Measurements from ENCODE around the gene AIPL1. TPM values are rescaled to one million over a fixed set of nuclear protein-coding genes. Genes with fewer than 3 reads are reported as not detected.
A peak's percentile ranks its signal among the peaks of the same experiment; 100 is the strongest.

AIPL1 gene
- total and polyA plus RNA-seq, 2 experiments from 2014 or later: 0.17 to 0.24 TPM

- no peaks in the 10 kb centered on the region for H3K79me2 ChIP-seq (replicated peaks; ENCODE audit: insufficient read depth)
- H3K9me2 ChIP-seq (ENCODE audit: insufficient read depth): no peaks in the 10 kb centered on the region
- Mint-ChIP-seq H3K9me3 (peaks cover 4% of the 10 kb centered on the region; the same call in 2 of the 3 replicates), H3K4me3 (no peak overlapping the region), H3K4me1 (peaks cover 27% of the 10 kb centered on the region), H3K27me3 (ENCODE audit: insufficient read depth, low read depth, poor library complexity) (peaks cover 5% of the 10 kb centered on the region), H3K27ac (peak overlapping the region; percentile 30; the same call in 1 of the 2 replicates), H3K36me3 (ENCODE audit: low read depth) (no peaks in the 10 kb centered on the region)
- no peaks in the 10 kb centered on the region for H3K27me3 ChIP-seq (ENCODE audit: insufficient read depth)
- no peaks in the 10 kb centered on the region for H3F3A ChIP-seq (replicated peaks; ENCODE audit: low read depth)
- DNase-seq (ENCODE audit: low spot score): peak; percentile 39
- TF ChIP-seq, protein P1, sequence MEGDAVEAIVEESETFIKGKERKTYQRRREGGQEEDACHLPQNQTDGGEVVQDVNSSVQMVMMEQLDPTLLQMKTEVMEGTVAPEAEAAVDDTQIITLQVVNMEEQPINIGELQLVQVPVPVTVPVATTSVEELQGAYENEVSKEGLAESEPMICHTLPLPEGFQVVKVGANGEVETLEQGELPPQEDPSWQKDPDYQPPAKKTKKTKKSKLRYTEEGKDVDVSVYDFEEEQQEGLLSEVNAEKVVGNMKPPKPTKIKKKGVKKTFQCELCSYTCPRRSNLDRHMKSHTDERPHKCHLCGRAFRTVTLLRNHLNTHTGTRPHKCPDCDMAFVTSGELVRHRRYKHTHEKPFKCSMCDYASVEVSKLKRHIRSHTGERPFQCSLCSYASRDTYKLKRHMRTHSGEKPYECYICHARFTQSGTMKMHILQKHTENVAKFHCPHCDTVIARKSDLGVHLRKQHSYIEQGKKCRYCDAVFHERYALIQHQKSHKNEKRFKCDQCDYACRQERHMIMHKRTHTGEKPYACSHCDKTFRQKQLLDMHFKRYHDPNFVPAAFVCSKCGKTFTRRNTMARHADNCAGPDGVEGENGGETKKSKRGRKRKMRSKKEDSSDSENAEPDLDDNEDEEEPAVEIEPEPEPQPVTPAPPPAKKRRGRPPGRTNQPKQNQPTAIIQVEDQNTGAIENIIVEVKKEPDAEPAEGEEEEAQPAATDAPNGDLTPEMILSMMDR (conservative IDR thresholded peaks at IDR 0.05; ENCODE audit: low read depth in 2 of 2): peak; percentile 30 to 33; a peak in 3 of 4 replicates
- TF ChIP-seq ZNF114 (CRISPR knock-in tag; IDR thresholded peaks at IDR 0.05) (no peak), JUNB (IDR thresholded peaks at IDR 0.05; ENCODE audit: unreplicated experiment) (no peak)
- no peaks in the 10 kb centered on the region for H4K20me1 ChIP-seq (replicated peaks; ENCODE audit: insufficient read depth)
- no peak overlapping the region for H3K4me3 ChIP-seq
- H3K4me1 ChIP-seq (ENCODE audit: insufficient read depth): peaks cover 5% of the 10 kb centered on the region; the same call in 1 of the 2 replicates
- no peaks in the 10 kb centered on the region for H3K36me3 ChIP-seq (ENCODE audit: insufficient read depth)
- H3K27ac ChIP-seq (ENCODE audit: low read depth): no peak overlapping the region
- peak; percentile 56 for ATAC-seq
- no peak overlapping the region for H2AFZ ChIP-seq
- peak overlapping the region; percentile 41; the same call in 1 of the 2 replicates for H3K4me2 ChIP-seq
These were observed 40.8 kb downstream of the AIPL1 start for GRCh38 chr17:6394055-6394606.

- H3K4me3 ChIP-seq: no peak overlapping the region
- no peak overlapping the region for H2AFZ ChIP-seq
- Mint-ChIP-seq H3K4me1 (peaks cover 27% of the 10 kb centered on the region), H3K9me3 (no peaks in the 10 kb centered on the region; the same call in 2 of the 3 replicates), H3K27ac (no peak overlapping the region), H3K4me3 (no peak overlapping the region), H3K27me3 (ENCODE audit: insufficient read depth, low read depth, poor library complexity) (peaks cover 5% of the 10 kb centered on the region), H3K36me3 (ENCODE audit: low read depth) (no peaks in the 10 kb centered on the region)
- ATAC-seq (no peak), DNase-seq (ENCODE audit: low spot score) (peak; percentile 36)
- no peaks in the 10 kb centered on the region for H4K20me1 ChIP-seq (replicated peaks; ENCODE audit: insufficient read depth)
- TF ChIP-seq EZH2phosphoT487 (IDR thresholded peaks at IDR 0.05; ENCODE audit: unreplicated experiment): no peak
- H3K4me1 ChIP-seq (ENCODE audit: insufficient read depth): peaks cover 5% of the 10 kb centered on the region; the same call in 1 of the 2 replicates
- no peak overlapping the region for H3K27ac ChIP-seq (ENCODE audit: low read depth)
- H3K9me2 ChIP-seq (ENCODE audit: insufficient read depth): no peaks in the 10 kb centered on the region
- H3F3A ChIP-seq (replicated peaks; ENCODE audit: low read depth): no peaks in the 10 kb centered on the region
- H3K4me2 ChIP-seq: peak overlapping the region; percentile 41; the same call in 1 of the 2 replicates
- H3K79me2 ChIP-seq (replicated peaks; ENCODE audit: insufficient read depth): no peaks in the 10 kb centered on the region
- no peaks in the 10 kb centered on the region for H3K36me3 ChIP-seq (ENCODE audit: insufficient read depth)
- no peaks in the 10 kb centered on the region for H3K27me3 ChIP-seq (ENCODE audit: insufficient read depth)
These were observed 41.5 kb downstream of the AIPL1 start for GRCh38 chr17:6393351-6393952.

DNA sequence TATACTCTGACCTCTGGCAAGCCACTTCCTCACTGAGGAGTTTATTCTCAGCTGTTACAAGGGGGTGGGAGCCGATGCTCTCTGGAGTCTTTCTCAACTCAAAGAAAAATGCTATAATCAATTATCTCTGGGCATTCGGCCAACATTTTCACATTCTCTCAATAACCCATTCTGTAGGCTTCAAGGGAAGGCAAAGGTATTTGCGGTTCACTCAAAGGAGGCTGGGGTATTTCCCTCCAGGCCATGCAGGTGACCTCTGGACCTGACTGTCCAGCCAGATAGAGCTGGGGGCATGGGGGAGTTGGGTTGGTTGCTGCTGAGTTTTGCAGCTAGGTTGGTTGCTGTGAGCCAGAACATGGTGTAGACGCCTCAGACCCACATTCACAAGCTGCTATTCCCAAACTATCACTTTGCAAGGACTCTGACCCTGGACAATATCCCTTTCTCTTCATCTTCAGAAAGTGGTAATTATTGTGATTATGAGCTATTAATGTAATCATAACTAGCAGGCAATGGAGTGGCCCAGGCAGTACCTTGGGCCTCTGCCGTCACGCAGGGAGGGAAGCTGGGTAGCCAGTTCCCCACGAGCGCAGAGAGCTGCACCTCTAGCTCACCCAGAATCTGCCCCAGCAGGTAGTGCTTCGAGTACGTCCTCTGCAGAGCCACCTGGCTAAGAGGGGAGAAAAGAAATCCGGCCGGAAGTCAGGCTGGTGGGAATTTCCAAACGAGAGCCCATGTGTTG, 42.1 kb downstream of the AIPL1 start:
- Histone ChIP-seq H3K36me3 (ENCODE audit: insufficient read depth) (no peaks in the 10 kb centered on the region), H3K27me3 (ENCODE audit: insufficient read depth) (no peaks in the 10 kb centered on the region), H3F3A (replicated peaks; ENCODE audit: low read depth) (no peaks in the 10 kb centered on the region), H3K27ac (ENCODE audit: low read depth) (no peak overlapping the region), H3K9me2 (ENCODE audit: insufficient read depth) (no peaks in the 10 kb centered on the region), H2AFZ (no peak overlapping the region), H3K4me3 (no peak overlapping the region), H3K4me1 (ENCODE audit: insufficient read depth) (peaks cover 5% of the 10 kb centered on the region; the same call in 1 of the 2 replicates), H4K20me1 (replicated peaks; ENCODE audit: insufficient read depth) (no peaks in the 10 kb centered on the region), H3K79me2 (replicated peaks; ENCODE audit: insufficient read depth) (no peaks in the 10 kb centered on the region), H3K4me2 (no peak overlapping the region)
- DNase-seq (ENCODE audit: low spot score) (peak; percentile 34), ATAC-seq (peak; percentile 47; the same call in 2 of the 3 replicates)
- H3K36me3 Mint-ChIP-seq (ENCODE audit: low read depth): no peaks in the 10 kb centered on the region
- no peaks in the 10 kb centered on the region; the same call in 2 of the 3 replicates for H3K9me3 Mint-ChIP-seq
- H3K4me3 Mint-ChIP-seq: no peak overlapping the region
- peaks cover 5% of the 10 kb centered on the region for H3K27me3 Mint-ChIP-seq (ENCODE audit: insufficient read depth, low read depth, poor library complexity)
- H3K4me1 Mint-ChIP-seq: peaks cover 27% of the 10 kb centered on the region
- H3K27ac Mint-ChIP-seq: 0 out of 2 replicates have a peak overlapping the region, but pooled peaks have one; percentile 42
- TF ChIP-seq EZH2phosphoT487 (IDR thresholded peaks at IDR 0.05; ENCODE audit: unreplicated experiment) (no peak), EZH2 (IDR thresholded peaks at IDR 0.05; ENCODE audit: low read depth, unreplicated experiment) (no peak)
- TF ChIP-seq, protein P2, sequence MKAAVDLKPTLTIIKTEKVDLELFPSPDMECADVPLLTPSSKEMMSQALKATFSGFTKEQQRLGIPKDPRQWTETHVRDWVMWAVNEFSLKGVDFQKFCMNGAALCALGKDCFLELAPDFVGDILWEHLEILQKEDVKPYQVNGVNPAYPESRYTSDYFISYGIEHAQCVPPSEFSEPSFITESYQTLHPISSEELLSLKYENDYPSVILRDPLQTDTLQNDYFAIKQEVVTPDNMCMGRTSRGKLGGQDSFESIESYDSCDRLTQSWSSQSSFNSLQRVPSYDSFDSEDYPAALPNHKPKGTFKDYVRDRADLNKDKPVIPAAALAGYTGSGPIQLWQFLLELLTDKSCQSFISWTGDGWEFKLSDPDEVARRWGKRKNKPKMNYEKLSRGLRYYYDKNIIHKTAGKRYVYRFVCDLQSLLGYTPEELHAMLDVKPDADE (IDR thresholded peaks at IDR 0.05): no peak
- TF ChIP-seq, protein P3, sequence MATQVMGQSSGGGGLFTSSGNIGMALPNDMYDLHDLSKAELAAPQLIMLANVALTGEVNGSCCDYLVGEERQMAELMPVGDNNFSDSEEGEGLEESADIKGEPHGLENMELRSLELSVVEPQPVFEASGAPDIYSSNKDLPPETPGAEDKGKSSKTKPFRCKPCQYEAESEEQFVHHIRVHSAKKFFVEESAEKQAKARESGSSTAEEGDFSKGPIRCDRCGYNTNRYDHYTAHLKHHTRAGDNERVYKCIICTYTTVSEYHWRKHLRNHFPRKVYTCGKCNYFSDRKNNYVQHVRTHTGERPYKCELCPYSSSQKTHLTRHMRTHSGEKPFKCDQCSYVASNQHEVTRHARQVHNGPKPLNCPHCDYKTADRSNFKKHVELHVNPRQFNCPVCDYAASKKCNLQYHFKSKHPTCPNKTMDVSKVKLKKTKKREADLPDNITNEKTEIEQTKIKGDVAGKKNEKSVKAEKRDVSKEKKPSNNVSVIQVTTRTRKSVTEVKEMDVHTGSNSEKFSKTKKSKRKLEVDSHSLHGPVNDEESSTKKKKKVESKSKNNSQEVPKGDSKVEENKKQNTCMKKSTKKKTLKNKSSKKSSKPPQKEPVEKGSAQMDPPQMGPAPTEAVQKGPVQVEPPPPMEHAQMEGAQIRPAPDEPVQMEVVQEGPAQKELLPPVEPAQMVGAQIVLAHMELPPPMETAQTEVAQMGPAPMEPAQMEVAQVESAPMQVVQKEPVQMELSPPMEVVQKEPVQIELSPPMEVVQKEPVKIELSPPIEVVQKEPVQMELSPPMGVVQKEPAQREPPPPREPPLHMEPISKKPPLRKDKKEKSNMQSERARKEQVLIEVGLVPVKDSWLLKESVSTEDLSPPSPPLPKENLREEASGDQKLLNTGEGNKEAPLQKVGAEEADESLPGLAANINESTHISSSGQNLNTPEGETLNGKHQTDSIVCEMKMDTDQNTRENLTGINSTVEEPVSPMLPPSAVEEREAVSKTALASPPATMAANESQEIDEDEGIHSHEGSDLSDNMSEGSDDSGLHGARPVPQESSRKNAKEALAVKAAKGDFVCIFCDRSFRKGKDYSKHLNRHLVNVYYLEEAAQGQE (IDR thresholded peaks at IDR 0.05; ENCODE audit: unreplicated experiment): no peak
